GM12878 (cell line): ENCODE results near the gene HECTD4. TPM values are rescaled to one million over a fixed set of nuclear protein-coding genes. Genes with fewer than 3 reads are reported as not detected.

ENCODE experiments used
- ATAC-seq: fragments of 200-7000 bp; cut with Tn5 transposase; 3 replicates; pipeline ENCODE4 v1.9.1; 2020; ENCODE audit warnings: mild to moderate bottlenecking, moderate library complexity
- BruUV-seq: library from RNA; stranded (reverse); fragments of 400-500 nt; replicated peaks from 2 replicates; lab custom pipeline; 2021; lab: Mats Ljungman, UMichigan
- CTCF ChIA-PET: fragments of 300-600 bp; sonication (Branson Sonifier 250); formaldehyde crosslinking; extraction: SDS; loops from one replicate; lab custom pipeline; 2021; ENCODE audit warnings: inconsistent platforms; lab: Yijun Ruan, JAX
- POLR2A ChIA-PET: fragments of 350-600 bp; formaldehyde crosslinking; extraction: SDS; loops from one replicate; lab custom pipeline; 2021; ENCODE audit warnings: inconsistent platforms; lab: Charles Lee
- RAD21 ChIA-PET: fragments of 300-600 bp; sonication (Branson Sonifier 250); formaldehyde crosslinking; loops from one replicate; lab custom pipeline; 2023; ENCODE audit warnings: antibody characterized with exemption; ENCODE audit not compliant: unreplicated experiment; lab: Charles Lee
- SMC1A ChIA-PET: fragments of 300-600 bp; sonication (Branson Sonifier 250); formaldehyde crosslinking; loops from one replicate; lab custom pipeline; 2023; ENCODE audit not compliant: unreplicated experiment, uncharacterized antibody; lab: Charles Lee
- DNase-seq: peaks from one replicate; pipeline ENCODE4 v3.0.0-alpha.2; 2011; ENCODE audit warnings: low read depth, low spot score
- FAIRE-seq: peaks from 3 replicates; lab custom pipeline; 2011; peaks lifted over from hg19 to GRCh38; lab: Jason Lieb, UNC
- H2AFZ ChIP-seq: 2 replicates; pipeline ENCODE4 v1.6.0; 2011; ENCODE audit warnings: low read depth, low read length, control low read depth; ENCODE audit not compliant: control insufficient read depth
- H3K27ac ChIP-seq: 2 replicates; pipeline ENCODE4 v1.5.1; 2011; ENCODE audit warnings: control low read depth; ENCODE audit not compliant: control insufficient read depth, insufficient read depth
- H3K27me3 ChIP-seq, 2 experiments: replicated peaks in 1 of 2; 2 replicates each; pipeline versions ENCODE4 v1.6.0 to v1.6.1; 2011; ENCODE audit warnings: low read length in 1 of 2; ENCODE audit not compliant: control insufficient read depth in 2 of 2, insufficient read depth in 2 of 2
- H3K36me3 ChIP-seq, 2 experiments: 2 replicates each; pipeline ENCODE4 v1.5.1; 2011; ENCODE audit warnings: low read length in 1 of 2; ENCODE audit not compliant: control insufficient read depth in 2 of 2, insufficient read depth in 2 of 2
- H3K4me1 ChIP-seq: 2 replicates; pipeline ENCODE4 v1.6.1; 2011; ENCODE audit warnings: mild to moderate bottlenecking, low read length, moderate library complexity, mixed read lengths; ENCODE audit not compliant: control insufficient read depth, insufficient read depth
- H3K4me2 ChIP-seq: 2 replicates; pipeline ENCODE4 v1.6.0; 2011; ENCODE audit warnings: control low read depth; ENCODE audit not compliant: control insufficient read depth, insufficient read depth
- H3K4me3 ChIP-seq: fragments of 200-600 bp; sonication (generic); 2 replicates; pipeline ENCODE4 v1.5.1; 2016
- H3K79me2 ChIP-seq: 2 replicates; pipeline ENCODE4 v1.6.0; 2011; ENCODE audit warnings: low read length; ENCODE audit not compliant: control insufficient read depth, insufficient read depth
- H3K9ac ChIP-seq: 2 replicates; pipeline ENCODE4 v1.8.0; 2011; ENCODE audit warnings: low read length, control low read depth, mixed read lengths; ENCODE audit not compliant: control insufficient read depth, insufficient read depth
- H3K9me3 ChIP-seq: replicated peaks from 3 replicates; pipeline ENCODE4 v1.5.1; 2011; ENCODE audit warnings: mild to moderate bottlenecking, low read length; ENCODE audit not compliant: control insufficient read depth, insufficient read depth
- H4K20me1 ChIP-seq: 2 replicates; pipeline ENCODE4 v1.6.0; 2011; ENCODE audit not compliant: control insufficient read depth, insufficient read depth
- ATF2 ChIP-seq: IDR thresholded peaks from 2 replicates; pipeline ENCODE4 v1.6.1; 2012; ENCODE audit warnings: low read length, inconsistent platforms
- BCLAF1 ChIP-seq: fragments of 450-650 bp; IDR thresholded peaks from 2 replicates; pipeline ENCODE4 v1.6.1; 2017; ENCODE audit warnings: antibody characterized with exemption, mild to moderate bottlenecking, moderate library complexity
- BMI1 ChIP-seq: fragments of 450-650 bp; IDR thresholded peaks from 2 replicates; pipeline ENCODE4 v1.6.1; 2016; ENCODE audit warnings: mild to moderate bottlenecking, moderate library complexity, borderline replicate concordance
- CHD4 ChIP-seq: fragments of 200-600 bp; sonication (generic); IDR thresholded peaks from 2 replicates; pipeline ENCODE4 v1.6.1; 2016; ENCODE audit warnings: mild to moderate bottlenecking
- GABPA ChIP-seq: IDR thresholded peaks from 2 replicates; pipeline ENCODE4 v1.6.1; 2014; ENCODE audit warnings: antibody characterized with exemption, low read depth, mild to moderate bottlenecking, inconsistent platforms
- HDAC2 ChIP-seq: fragments of 200-600 bp; sonication (generic); IDR thresholded peaks from 2 replicates; pipeline ENCODE4 v1.6.1; 2017
- IKZF2 ChIP-seq, 2 experiments: fragments of 450-650 bp; IDR thresholded peaks; 2 replicates each; pipeline ENCODE4 v1.6.1; 2017; ENCODE audit warnings: mild to moderate bottlenecking in 2 of 2, moderate library complexity in 2 of 2
- MYC ChIP-seq: IDR thresholded peaks from 2 replicates; pipeline ENCODE4 v1.6.1; 2011; ENCODE audit warnings: mild to moderate bottlenecking, low read length, moderate library complexity, inconsistent platforms; ENCODE audit not compliant: insufficient read depth, insufficient replicate concordance, insufficient read length, severe bottlenecking
- REST ChIP-seq: IDR thresholded peaks from 2 replicates; pipeline ENCODE4 v1.6.1; 2012; ENCODE audit warnings: mild to moderate bottlenecking, low read depth, low read length
- SREBF1 ChIP-seq: IDR thresholded peaks from 2 replicates; pipeline ENCODE4 v1.6.1; 2012; ENCODE audit warnings: mild to moderate bottlenecking, low read length
- ZBTB11 ChIP-seq: fragments of 450-650 bp; formaldehyde crosslinking; IDR thresholded peaks from 2 replicates; pipeline ENCODE4 v1.5.0; 2022; ENCODE audit warnings: mild to moderate bottlenecking, missing genetic modification characterization
- WGBS: methylation state at CpG from one replicate; pipeline ENCODE4 v1.1.6; 2016; ENCODE audit warnings: low lambda C conversion rate; ENCODE audit not compliant: insufficient replicate concordance, insufficient coverage; ENCODE audit errors: missing lambda C conversion rate; 5-methylcytosine and 5-hydroxymethylcytosine counted together
- in situ Hi-C: fragments of 300-500 bp; cut with MboI; formaldehyde crosslinking; loops from 9 replicates; pipeline ENCODE4 v1.14.3; 2018; ENCODE audit warnings: mixed read lengths
- intact Hi-C: fragments of 100-400 bp; cut with micrococcal nuclease; formaldehyde crosslinking; loops from one replicate; pipeline ENCODE4 v1.14.2; 2022; ENCODE audit not compliant: unreplicated experiment
- polyA plus RNA-seq, 11 experiments: library from polyadenylated mRNA; depleted of rRNA in 4 of 11; unstranded in 6 of 11; stranded (reverse) in 5 of 11; fragments of >200 nt; fragmentation: Nextera tagmentation in 4 of 11; fragmentation: Illumina TruSeq in 1 of 11; extraction: Ambion mirVana in 4 of 11; extraction: Trizol in 1 of 11; gene quantifications; 1 replicate in 1 of 11; 2 replicates in 10 of 11; pipeline versions ENCODE4 v1.2.1 to v1.2.3, GENCODE V29; 2011 to 2016; ENCODE audit warnings: inconsistent platforms in 2 of 11, missing spikeins in 2 of 11, low read depth in 1 of 11
- total RNA-seq, 4 experiments: library from RNA; depleted of rRNA in 3 of 4; stranded (reverse); fragments of >200 nt in 3 of 4; fragmentation: Illumina TruSeq in 1 of 4; extraction: Trizol in 1 of 4; gene quantifications; 2 replicates each; pipeline versions ENCODE4 v1.2.1 to v1.2.3, GENCODE V29; 2013 to 2021

HECTD4 gene
- total and polyA plus RNA-seq, 10 of the 15 experiments (the other 5 are each of a cell fraction or from before 2014, with no cell fraction given): 5.8 to 43.9 (median 17.9) TPM

GRCh38 chr12:112184056-112184887 lies 198.0 kb downstream of the HECTD4 start:
- intact Hi-C loops: no loop called here
- CTCF ChIA-PET: interaction anchor here (2.4 kb wide), 1 partner anchor 13 kb away, joined by 8 read pairs; no protein-coding TSS in a partner anchor
- peak overlapping the region; percentile 73 for H3K27ac ChIP-seq
- peaks cover 17% of the 10 kb centered on the region for H3K4me1 ChIP-seq
- RAD21 ChIA-PET: no interaction called here
- H3K4me3 ChIP-seq: no peak overlapping the region
- no peaks in the 10 kb centered on the region for H3K27me3 ChIP-seq
- ATAC-seq (no peak), DNase-seq (no peak), FAIRE-seq (no peak)
- no peak overlapping the region for H2AFZ ChIP-seq
- H4K20me1 ChIP-seq: no peaks in the 10 kb centered on the region
- SMC1A ChIA-PET: no interaction called here
- over 99% methylated on average over 43 of the region's 46 CpGs for WGBS
- H3K9me3 ChIP-seq: no peaks in the 10 kb centered on the region
- in situ Hi-C loops: no loop called here
- no peaks in the 10 kb centered on the region for H3K79me2 ChIP-seq
- H3K36me3 ChIP-seq: peaks cover 10 to 24% of the 10 kb centered on the region in 2 experiments; a peak in 3 of 4 replicates
- H3K9ac ChIP-seq: no peak overlapping the region
- POLR2A ChIA-PET: no interaction called here
- H3K4me2 ChIP-seq: no peak overlapping the region
- BruUV-seq: TSS peak; percentile 42
- TF ChIP-seq MYC (no peak), CHD4 (no peak), BMI1 (no peak), SREBF1 (no peak), IKZF2 (IDR thresholded peaks at IDR 0.05) (no peak), ATF2 (no peak), GABPA (no peak), ZBTB11 (CRISPR knock-in tag) (no peak), BCLAF1 (no peak), HDAC2 (no peak), REST (no peak)
